KG1 (cell line): Measurements from ENCODE around the gene AP2A2.
"Not testable (repeated sequence)": the region's sequence is repeated elsewhere in the genome, so short reads cannot be mapped to it uniquely, and the experiment has no call there.

ENCODE experiments used
- DNase-seq: peaks from one replicate; lab custom pipeline; 2025; lab: John Stamatoyannopoulos, UW

AP2A2 gene

GRCh38 chr11:975376-975775 is 49.7 kb downstream of the AP2A2 start:
- not testable (repeated sequence) for DNase-seq

- no peak for DNase-seq
These were observed 50.2 kb downstream of the AP2A2 start for GRCh38 chr11:975827-976226.

- DNase-seq: no peak
These were observed 50.9 kb downstream of the AP2A2 start for GRCh38 chr11:976431-977160.

- no peak for DNase-seq
These were observed 52.4 kb downstream of the AP2A2 start for GRCh38 chr11:977830-978720.

GRCh38 chr11:978781-979180 is 53.1 kb downstream of the AP2A2 start:
- no peak for DNase-seq

GRCh38 chr11:980438-981357 is 55.0 kb downstream of the AP2A2 start:
- DNase-seq: no peak

GRCh38 chr11:981764-982163 is 56.1 kb downstream of the AP2A2 start:
- DNase-seq: no peak

- DNase-seq: no peak
These were observed 58.9 kb downstream of the AP2A2 start for GRCh38 chr11:984546-984945.

GRCh38 chr11:985406-985805 is 59.7 kb downstream of the AP2A2 start:
- no peak for DNase-seq

- no peak for DNase-seq
These were observed 60.2 kb downstream of the AP2A2 start for GRCh38 chr11:985848-986247.

GRCh38 chr11:986270-986951 is 60.7 kb downstream of the AP2A2 start:
- DNase-seq: no peak

GRCh38 chr11:986952-987305 is 61.3 kb downstream of the AP2A2 start:
- no peak for DNase-seq

GRCh38 chr11:987671-988070 is 62.0 kb downstream of the AP2A2 start:
- no peak for DNase-seq

GRCh38 chr11:990101-990500 is 64.4 kb downstream of the AP2A2 start:
- no peak for DNase-seq

GRCh38 chr11:991034-991433 is 65.4 kb downstream of the AP2A2 start:
- DNase-seq: no peak

- no peak for DNase-seq
These were observed 66.1 kb downstream of the AP2A2 start for GRCh38 chr11:991711-992307.

GRCh38 chr11:992577-992976 is 66.9 kb downstream of the AP2A2 start:
- DNase-seq: no peak

GRCh38 chr11:993632-994167 is 68.0 kb downstream of the AP2A2 start:
- no peak for DNase-seq

GRCh38 chr11:995044-995751 is 69.5 kb downstream of the AP2A2 start:
- no peak for DNase-seq

GRCh38 chr11:995752-996420 is 70.2 kb downstream of the AP2A2 start:
- no peak for DNase-seq
